KOPT-K1 (cell line): ENCODE results near the gene PEX16.
"Not testable (repeated sequence)": the region's sequence is repeated elsewhere in the genome, so short reads cannot be mapped to it uniquely, and the experiment has no call there.

Experiments used
- H3K27ac ChIP-seq: fragments of 200-600 bp; sonication (generic); 2 replicates; pipeline ENCODE4 v1.5.1; 2016; ENCODE audit warnings: antibody characterized with exemption, mild to moderate bottlenecking, low read depth, low read length; ENCODE audit not compliant: poor library complexity, severe bottlenecking
- H3K36me3 ChIP-seq: fragments of 200-600 bp; sonication (generic); 2 replicates; pipeline ENCODE4 v1.5.1; 2017; ENCODE audit warnings: antibody characterized with exemption, mild to moderate bottlenecking, low read length, moderate library complexity; ENCODE audit not compliant: insufficient read depth
- H3K9me3 ChIP-seq: fragments of 200-600 bp; sonication (generic); 2 replicates; pipeline ENCODE4 v1.5.1; 2017; ENCODE audit warnings: antibody characterized with exemption, low read length, mild to moderate bottlenecking; ENCODE audit not compliant: insufficient read depth, poor library complexity, severe bottlenecking

PEX16 gene

GRCh38 chr11:45915446-45915845 is 2.2 kb downstream of the PEX16 start:
- H3K27ac ChIP-seq, result no peak overlapping the region
- H3K36me3 ChIP-seq, result peaks cover 47% of the 10 kb centered on the region
- no peaks in the 10 kb centered on the region for H3K9me3 ChIP-seq

GRCh38 chr11:45913942-45914635 is 3.6 kb downstream of the PEX16 start:
- no peak overlapping the region for H3K27ac ChIP-seq
- no peaks in the 10 kb centered on the region for H3K9me3 ChIP-seq
- peaks cover 60% of the 10 kb centered on the region for H3K36me3 ChIP-seq

GRCh38 chr11:45913514-45913913 is 4.2 kb downstream of the PEX16 start:
- Histone ChIP-seq H3K36me3 (peaks cover 64% of the 10 kb centered on the region), H3K27ac (no peak overlapping the region), H3K9me3 (no peaks in the 10 kb centered on the region)

- no peaks in the 10 kb centered on the region for H3K9me3 ChIP-seq
- peaks cover 57% of the 10 kb centered on the region for H3K36me3 ChIP-seq
- H3K27ac ChIP-seq, result no peak overlapping the region
Measured at GRCh38 chr11:45910623-45911022, 7.1 kb downstream of the PEX16 start.

- no peak overlapping the region for H3K27ac ChIP-seq
- peaks cover 49% of the 10 kb centered on the region for H3K36me3 ChIP-seq
- H3K9me3 ChIP-seq, result no peaks in the 10 kb centered on the region
Measured at GRCh38 chr11:45909594-45910475, 7.8 kb downstream of the PEX16 start.

- Histone ChIP-seq H3K36me3 (peaks cover 30% of the 10 kb centered on the region), H3K27ac (no peak overlapping the region), H3K9me3 (no peaks in the 10 kb centered on the region)
Measured at GRCh38 chr11:45907911-45908370, 9.7 kb downstream of the PEX16 start.

GRCh38 chr11:45906965-45907611 is 10.6 kb downstream of the PEX16 start, which contains the start of gene FREY1:
TSS of gene FREY1 (minus strand) at chr11:45907271. CDS start at chr11:45907245, 26 bp downstream.
- H3K27ac ChIP-seq, result no peak within 1 kb of the TSS
- peaks cover 29% of the 10 kb centered on the region; the same call in 1 of the 2 replicates for H3K36me3 ChIP-seq
- no peaks in the 10 kb centered on the region for H3K9me3 ChIP-seq

GRCh38 chr11:45906096-45906682 is 11.5 kb downstream of the PEX16 start:
- H3K27ac ChIP-seq, result no peak overlapping the region
- peaks cover 25% of the 10 kb centered on the region; the same call in 1 of the 2 replicates for H3K36me3 ChIP-seq
- H3K9me3 ChIP-seq, result no peaks in the 10 kb centered on the region

- H3K36me3 ChIP-seq, result peaks cover 18% of the 10 kb centered on the region; the same call in 1 of the 2 replicates
- not testable (repeated sequence) for H3K9me3 ChIP-seq, H3K27ac ChIP-seq
Measured at GRCh38 chr11:45905576-45905975, 12.1 kb downstream of the PEX16 start.

- H3K36me3 ChIP-seq, result peaks cover 14% of the 10 kb centered on the region; the same call in 1 of the 2 replicates
- no peaks in the 10 kb centered on the region for H3K9me3 ChIP-seq
- H3K27ac ChIP-seq, result no peak overlapping the region
Measured at GRCh38 chr11:45905095-45905494, 12.6 kb downstream of the PEX16 start.

- no peak overlapping the region for H3K27ac ChIP-seq
- H3K36me3 ChIP-seq, result peaks cover 7% of the 10 kb centered on the region; the same call in 1 of the 2 replicates
- no peaks in the 10 kb centered on the region for H3K9me3 ChIP-seq
Measured at GRCh38 chr11:45904309-45904915, 13.3 kb downstream of the PEX16 start.

GRCh38 chr11:45902452-45903380 is 15.0 kb downstream of the PEX16 start:
- Histone ChIP-seq H3K9me3 (no peaks in the 10 kb centered on the region), H3K27ac (no peak overlapping the region), H3K36me3 (no peaks in the 10 kb centered on the region)

- H3K36me3 ChIP-seq, result no peaks in the 10 kb centered on the region
- H3K27ac ChIP-seq, result no peak overlapping the region
- no peaks in the 10 kb centered on the region for H3K9me3 ChIP-seq
Measured at GRCh38 chr11:45901626-45902025, 16.1 kb downstream of the PEX16 start.
